Stimulated activated CD4-positive, alpha-beta T cell treated with anti-CD3 and anti-CD28 coated beads, TNF-alpha, amount 100 ng/mL, for 1 hour (primary cell): ENCODE data around the gene KRT72.

Source experiments
- DNase-seq, 3 donors: peaks; one replicate each; pipeline ENCODE4 v3.0.0-alpha.2; 2020; ENCODE audit warnings: low read depth in 3 of 3, low spot score in 1 of 3

KRT72 gene

GRCh38 chr12:52581481-52581880, 19.8 kb downstream of the KRT72 start:
- no peak for DNase-seq

- DNase-seq: no peak
Measured at GRCh38 chr12:52581066-52581465, 20.2 kb downstream of the KRT72 start.

DNA sequence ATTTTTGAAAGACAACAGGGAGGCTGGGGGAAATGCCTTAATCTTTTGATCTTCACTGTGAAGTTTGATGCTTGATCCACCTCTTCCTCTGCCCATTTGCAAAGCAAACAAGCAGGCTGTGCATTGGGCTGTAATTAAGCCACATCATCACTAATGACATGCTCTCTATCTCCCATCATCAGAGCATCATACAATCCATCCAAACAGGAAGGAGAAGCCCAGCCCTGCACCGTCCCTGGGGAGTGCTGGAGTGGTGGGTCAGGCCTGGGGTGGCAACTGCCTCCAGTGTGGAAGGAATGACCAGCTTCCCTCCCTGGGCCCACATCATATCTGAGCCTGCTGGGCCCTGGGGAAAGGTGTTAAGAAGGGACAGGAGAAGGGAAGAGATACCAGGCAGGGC, 20.8 kb downstream of the KRT72 start:
- DNase-seq: no peak

GRCh38 chr12:52579468-52580465, 21.5 kb downstream of the KRT72 start:
- DNase-seq: no peak

GRCh38 chr12:52578469-52578868, 22.8 kb downstream of the KRT72 start:
- no peak for DNase-seq

GRCh38 chr12:52577316-52577715, 23.9 kb downstream of the KRT72 start:
- no peak for DNase-seq

DNA sequence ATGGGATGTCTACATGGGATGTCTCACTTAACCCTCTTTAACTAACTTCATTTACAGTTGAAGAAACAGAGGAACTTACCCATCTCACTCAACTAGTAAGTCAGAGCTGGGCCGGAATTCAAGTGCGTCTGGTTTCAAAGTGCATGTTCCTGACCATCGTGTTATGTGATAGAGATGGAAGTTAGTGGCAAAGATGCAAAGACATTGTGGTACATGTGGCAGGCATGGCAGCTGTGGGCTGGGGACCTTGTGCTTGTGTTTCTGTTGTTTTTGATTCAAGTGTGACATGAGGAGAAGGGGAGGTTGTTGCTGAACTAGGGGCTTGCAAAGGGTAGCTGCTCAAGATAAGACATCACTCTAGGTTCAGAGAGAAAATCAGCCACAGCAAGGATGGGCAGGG, 25.3 kb downstream of the KRT72 start:
- DNase-seq: no peak

- no peak for DNase-seq
Measured at GRCh38 chr12:52575256-52575655, 26.0 kb downstream of the KRT72 start.

DNA sequence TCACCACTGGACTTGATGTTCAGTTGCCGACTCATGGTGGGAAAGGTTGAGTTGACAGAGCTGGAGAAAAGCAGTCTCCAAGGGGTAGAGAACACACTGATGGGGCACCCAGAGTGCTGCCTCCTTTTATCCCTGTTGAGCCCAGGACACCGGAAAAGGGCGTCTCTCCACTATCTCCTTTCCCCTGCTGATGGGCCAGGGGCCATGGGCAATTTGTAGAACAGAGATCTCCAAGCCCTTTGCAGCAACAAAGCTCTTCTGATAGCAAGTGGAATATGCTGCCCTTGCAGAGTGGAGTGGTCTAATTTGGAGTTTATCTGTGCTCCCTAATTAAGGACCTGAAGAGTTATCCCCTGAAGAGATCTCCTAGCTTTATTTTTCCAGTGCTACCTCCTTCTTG, 27.5 kb downstream of the KRT72 start, which contains the start of gene KRT74:
Gene KRT74 (minus strand): TSS at position 101 of the 400 bp plus-strand sequence. CDS start 66 bp downstream, at position 35.
- no peak for DNase-seq

- no peak for DNase-seq
Measured at GRCh38 chr12:52573306-52573705, 28.0 kb downstream of the KRT72 start.

DNA sequence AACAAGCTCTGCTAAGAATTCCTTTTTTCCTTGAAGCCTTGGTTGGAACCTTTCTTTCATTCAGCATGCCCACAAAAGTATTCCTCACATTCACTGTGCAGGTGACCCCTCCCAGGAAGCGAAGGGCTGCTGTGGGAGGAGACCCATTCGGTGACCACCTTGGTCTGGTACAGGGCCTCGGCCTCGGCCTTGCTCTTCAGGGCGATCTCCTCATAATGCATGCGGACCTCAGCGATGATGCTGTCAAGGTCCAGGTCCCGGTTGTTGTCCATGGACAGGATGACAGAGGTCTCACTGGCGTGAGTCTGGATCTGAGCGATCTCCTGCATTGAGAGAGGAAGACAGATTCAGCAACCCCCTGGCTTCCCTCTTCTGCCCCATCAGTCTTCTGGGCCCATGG, 30.8 kb downstream of the KRT72 start:
- no peak for DNase-seq

GRCh38 chr12:52568111-52568510, 33.2 kb downstream of the KRT72 start:
- DNase-seq: no peak

- DNase-seq: no peak
Measured at GRCh38 chr12:52566847-52567291, 34.4 kb downstream of the KRT72 start.

GRCh38 chr12:52564582-52564981, 36.7 kb downstream of the KRT72 start:
- no peak for DNase-seq

DNA sequence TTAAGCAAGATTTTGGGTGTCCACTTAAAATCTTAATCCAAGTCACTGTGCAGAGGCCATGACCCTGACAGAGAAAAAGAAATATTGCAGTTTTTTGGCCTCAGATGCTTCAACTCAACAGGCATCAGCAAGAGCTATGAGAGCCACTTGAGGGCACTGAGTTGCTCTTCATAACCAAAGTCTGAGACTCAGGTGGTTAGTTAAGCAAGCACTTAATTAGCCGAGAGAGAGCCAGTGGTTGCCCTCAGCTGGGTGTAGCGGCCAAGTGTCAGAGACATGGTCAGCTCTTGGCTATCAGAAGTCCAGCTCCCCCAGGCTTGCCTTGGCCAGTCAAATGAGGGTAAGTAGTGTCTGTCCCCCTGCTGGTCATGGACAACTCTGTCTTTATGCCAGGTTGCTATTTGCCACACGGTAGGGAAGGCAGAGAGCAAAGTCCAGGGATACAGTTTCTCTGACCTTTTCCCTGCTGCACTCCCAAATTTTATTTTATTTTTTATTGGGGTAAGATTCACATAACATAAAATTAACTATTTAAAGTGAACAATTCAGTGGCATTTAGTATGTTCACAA, 39.3 kb downstream of the KRT72 start:
- no peak for DNase-seq

GRCh38 chr12:52559979-52560378, 41.3 kb downstream of the KRT72 start:
- DNase-seq: no peak

GRCh38 chr12:52558781-52559445, 42.4 kb downstream of the KRT72 start:
- DNase-seq: no peak

- DNase-seq: no peak
Measured at GRCh38 chr12:52557476-52557875, 43.8 kb downstream of the KRT72 start.

GRCh38 chr12:52555577-52555976, 45.7 kb downstream of the KRT72 start:
- no peak for DNase-seq

DNA sequence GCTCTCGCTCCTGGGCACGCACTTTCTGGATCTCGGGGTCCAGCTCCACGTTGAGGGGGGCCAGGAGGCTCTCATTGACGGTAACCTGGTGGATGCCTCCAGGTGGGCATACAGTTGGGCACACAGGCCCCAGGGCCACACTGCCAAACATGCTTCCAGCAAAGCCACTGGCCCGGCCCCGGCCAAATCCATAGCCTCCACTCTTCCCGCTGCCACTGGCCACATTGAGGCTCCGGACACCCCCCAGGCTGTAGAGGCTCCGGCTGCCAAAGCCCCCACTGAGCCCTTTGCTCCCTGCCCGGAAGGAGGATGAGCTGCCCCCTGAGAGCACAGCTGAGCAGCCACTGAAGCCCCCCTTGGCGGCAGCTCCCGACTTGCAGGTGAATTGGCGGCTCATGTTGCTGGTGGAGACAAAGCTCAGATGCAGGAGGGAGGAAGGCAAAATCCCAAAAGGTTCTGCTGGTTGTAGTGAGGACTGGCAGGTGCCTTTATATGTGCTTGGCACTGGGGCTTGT, 48.5 kb downstream of the KRT72 start, which contains the start of gene KRT71:
Gene KRT71 (minus strand): TSS at position 465 of the 515 bp plus-strand sequence. CDS start 68 bp downstream, at position 397.
- no peak for DNase-seq

DNA sequence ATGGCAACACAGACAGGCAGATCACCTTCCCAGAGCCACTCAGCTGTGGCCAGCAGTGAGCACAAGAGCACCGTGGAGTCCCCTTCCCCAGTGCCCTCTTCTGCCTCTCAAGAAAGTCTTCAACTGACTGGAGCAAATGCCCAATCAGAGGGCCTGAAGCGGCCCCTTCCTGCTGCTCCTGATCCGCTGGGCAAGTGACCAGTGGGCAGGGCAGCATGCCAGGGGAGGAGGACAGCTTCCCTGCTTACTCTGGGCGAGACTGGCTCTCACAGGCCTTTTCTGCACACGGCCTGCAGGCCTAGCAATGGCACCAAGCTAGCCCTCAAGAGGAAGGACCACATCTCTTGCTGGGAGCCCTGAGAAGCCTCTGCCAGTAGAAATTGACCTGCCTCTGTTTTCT, 49.2 kb downstream of the KRT72 start:
- DNase-seq: no peak
